GM12878 (cell line): Measurements from ENCODE around the gene SRF. TPM values are rescaled to one million over a fixed set of nuclear protein-coding genes. Genes with fewer than 3 reads are reported as not detected.

Experiments used
- ATAC-seq: fragments of 200-7000 bp; cut with Tn5 transposase; 3 replicates; pipeline ENCODE4 v1.9.1; 2020; ENCODE audit warnings: mild to moderate bottlenecking, moderate library complexity
- BruUV-seq: library from RNA; stranded (reverse); fragments of 400-500 nt; replicated peaks from 2 replicates; lab custom pipeline; 2021; lab: Mats Ljungman, UMichigan
- CTCF ChIA-PET: fragments of 300-600 bp; sonication (Branson Sonifier 250); formaldehyde crosslinking; extraction: SDS; loops from one replicate; lab custom pipeline; 2021; ENCODE audit warnings: inconsistent platforms; lab: Yijun Ruan, JAX
- POLR2A ChIA-PET: fragments of 350-600 bp; formaldehyde crosslinking; extraction: SDS; loops from one replicate; lab custom pipeline; 2021; ENCODE audit warnings: inconsistent platforms; lab: Charles Lee
- RAD21 ChIA-PET: fragments of 300-600 bp; sonication (Branson Sonifier 250); formaldehyde crosslinking; loops from one replicate; lab custom pipeline; 2023; ENCODE audit warnings: antibody characterized with exemption; ENCODE audit not compliant: unreplicated experiment; lab: Charles Lee
- SMC1A ChIA-PET: fragments of 300-600 bp; sonication (Branson Sonifier 250); formaldehyde crosslinking; loops from one replicate; lab custom pipeline; 2023; ENCODE audit not compliant: unreplicated experiment, uncharacterized antibody; lab: Charles Lee
- DNase-seq: peaks from one replicate; pipeline ENCODE4 v3.0.0-alpha.2; 2011; ENCODE audit warnings: low read depth, low spot score
- FAIRE-seq: peaks from 3 replicates; lab custom pipeline; 2011; peaks lifted over from hg19 to GRCh38; lab: Jason Lieb, UNC
- H2AFZ ChIP-seq: 2 replicates; pipeline ENCODE4 v1.6.0; 2011; ENCODE audit warnings: low read depth, low read length, control low read depth; ENCODE audit not compliant: control insufficient read depth
- H3K27ac ChIP-seq: 2 replicates; pipeline ENCODE4 v1.5.1; 2011; ENCODE audit warnings: control low read depth; ENCODE audit not compliant: control insufficient read depth, insufficient read depth
- H3K27me3 ChIP-seq, 2 experiments: replicated peaks in 1 of 2; 2 replicates each; pipeline versions ENCODE4 v1.6.0 to v1.6.1; 2011; ENCODE audit warnings: low read length in 1 of 2; ENCODE audit not compliant: control insufficient read depth in 2 of 2, insufficient read depth in 2 of 2
- H3K36me3 ChIP-seq, 2 experiments: 2 replicates each; pipeline ENCODE4 v1.5.1; 2011; ENCODE audit warnings: low read length in 1 of 2; ENCODE audit not compliant: control insufficient read depth in 2 of 2, insufficient read depth in 2 of 2
- H3K4me1 ChIP-seq: 2 replicates; pipeline ENCODE4 v1.6.1; 2011; ENCODE audit warnings: mild to moderate bottlenecking, low read length, moderate library complexity, mixed read lengths; ENCODE audit not compliant: control insufficient read depth, insufficient read depth
- H3K4me2 ChIP-seq: 2 replicates; pipeline ENCODE4 v1.6.0; 2011; ENCODE audit warnings: control low read depth; ENCODE audit not compliant: control insufficient read depth, insufficient read depth
- H3K4me3 ChIP-seq: fragments of 200-600 bp; sonication (generic); 2 replicates; pipeline ENCODE4 v1.5.1; 2016
- H3K79me2 ChIP-seq: 2 replicates; pipeline ENCODE4 v1.6.0; 2011; ENCODE audit warnings: low read length; ENCODE audit not compliant: control insufficient read depth, insufficient read depth
- H3K9ac ChIP-seq: 2 replicates; pipeline ENCODE4 v1.8.0; 2011; ENCODE audit warnings: low read length, control low read depth, mixed read lengths; ENCODE audit not compliant: control insufficient read depth, insufficient read depth
- H3K9me3 ChIP-seq: replicated peaks from 3 replicates; pipeline ENCODE4 v1.5.1; 2011; ENCODE audit warnings: mild to moderate bottlenecking, low read length; ENCODE audit not compliant: control insufficient read depth, insufficient read depth
- H4K20me1 ChIP-seq: 2 replicates; pipeline ENCODE4 v1.6.0; 2011; ENCODE audit not compliant: control insufficient read depth, insufficient read depth
- BHLHE40 ChIP-seq, 2 experiments: fragments of 450-650 bp in 1 of 2; IDR thresholded peaks; 2 replicates each; pipeline ENCODE4 v1.6.1; 2011 to 2017; ENCODE audit warnings: low read depth in 2 of 2, borderline replicate concordance in 1 of 2, improper control_type of control experiment in 1 of 2, low read length in 1 of 2, mild to moderate bottlenecking in 1 of 2
- CBFB ChIP-seq: IDR thresholded peaks from 2 replicates; pipeline ENCODE4 v1.6.1; 2016; ENCODE audit warnings: antibody characterized with exemption, low read depth
- DPF2 ChIP-seq: fragments of 450-650 bp; IDR thresholded peaks from 2 replicates; pipeline ENCODE4 v1.6.1; 2017; ENCODE audit warnings: mild to moderate bottlenecking
- NFXL1 ChIP-seq: fragments of 450-650 bp; IDR thresholded peaks from 2 replicates; pipeline ENCODE4 v1.6.1; 2017; ENCODE audit warnings: antibody characterized with exemption, mild to moderate bottlenecking, borderline replicate concordance
- NRF1 ChIP-seq: conservative IDR thresholded peaks from 2 replicates; pipeline ENCODE4 v1.6.1; 2011; ENCODE audit warnings: mild to moderate bottlenecking, low read depth, low read length, improper control_type of control experiment
- SMAD1 ChIP-seq: fragments of 450-650 bp; IDR thresholded peaks from 2 replicates; pipeline ENCODE4 v1.6.1; 2018; ENCODE audit warnings: mild to moderate bottlenecking, low read depth; ENCODE audit not compliant: partially characterized antibody
- STAT3 ChIP-seq: IDR thresholded peaks from 2 replicates; pipeline ENCODE4 v1.6.1; 2011; ENCODE audit warnings: low read depth, low read length, improper control_type of control experiment
- WRNIP1 ChIP-seq: IDR thresholded peaks from 2 replicates; pipeline ENCODE4 v1.6.1; 2011; ENCODE audit warnings: low read depth, low read length, improper control_type of control experiment, borderline replicate concordance
- YY1 ChIP-seq: IDR thresholded peaks from 2 replicates; pipeline ENCODE4 v1.6.1; 2011; ENCODE audit warnings: low read depth, mild to moderate bottlenecking, low read length
- WGBS: methylation state at CpG from one replicate; pipeline ENCODE4 v1.1.6; 2016; ENCODE audit warnings: low lambda C conversion rate; ENCODE audit not compliant: insufficient replicate concordance, insufficient coverage; ENCODE audit errors: missing lambda C conversion rate; 5-methylcytosine and 5-hydroxymethylcytosine counted together
- in situ Hi-C: fragments of 300-500 bp; cut with MboI; formaldehyde crosslinking; loops from 9 replicates; pipeline ENCODE4 v1.14.3; 2018; ENCODE audit warnings: mixed read lengths
- intact Hi-C: fragments of 100-400 bp; cut with micrococcal nuclease; formaldehyde crosslinking; loops from one replicate; pipeline ENCODE4 v1.14.2; 2022; ENCODE audit not compliant: unreplicated experiment
- polyA plus RNA-seq, 11 experiments: library from polyadenylated mRNA; depleted of rRNA in 4 of 11; unstranded in 6 of 11; stranded (reverse) in 5 of 11; fragments of >200 nt; fragmentation: Nextera tagmentation in 4 of 11; fragmentation: Illumina TruSeq in 1 of 11; extraction: Ambion mirVana in 4 of 11; extraction: Trizol in 1 of 11; gene quantifications; 1 replicate in 1 of 11; 2 replicates in 10 of 11; pipeline versions ENCODE4 v1.2.1 to v1.2.3, GENCODE V29; 2011 to 2016; ENCODE audit warnings: inconsistent platforms in 2 of 11, missing spikeins in 2 of 11, low read depth in 1 of 11
- total RNA-seq, 4 experiments: library from RNA; depleted of rRNA in 3 of 4; stranded (reverse); fragments of >200 nt in 3 of 4; fragmentation: Illumina TruSeq in 1 of 4; extraction: Trizol in 1 of 4; gene quantifications; 2 replicates each; pipeline versions ENCODE4 v1.2.1 to v1.2.3, GENCODE V29; 2013 to 2021

SRF gene
- total and polyA plus RNA-seq, 10 of the 15 experiments (the other 5 are each of a cell fraction or from before 2014, with no cell fraction given): 2.3 to 56.3 (median 28.2) TPM

- H3K79me2 ChIP-seq: peaks cover 11% of the 10 kb centered on the region
- CTCF ChIA-PET: no interaction called here
- H4K20me1 ChIP-seq: no peaks in the 10 kb centered on the region
- no TSS peak for BruUV-seq
- no peak overlapping the region for H2AFZ ChIP-seq
- intact Hi-C loops (no loop called here), in situ Hi-C loops (no loop called here)
- H3K4me2 ChIP-seq: no peak overlapping the region
- peaks cover 13% of the 10 kb centered on the region for H3K4me1 ChIP-seq
- H3K27me3 ChIP-seq: no peaks in the 10 kb centered on the region
- SMC1A ChIA-PET: no interaction called here
- no peak overlapping the region for H3K4me3 ChIP-seq
- H3K27ac ChIP-seq: no peak overlapping the region
- 94% methylated on average over 21 of the region's 21 CpGs for WGBS
- H3K9ac ChIP-seq: no peak overlapping the region
- RAD21 ChIA-PET: no interaction called here
- no peaks in the 10 kb centered on the region; the same call in 2 of the 3 replicates for H3K9me3 ChIP-seq
- POLR2A ChIA-PET: interaction anchor here (1.1 kb wide), 1 partner anchor 9 kb away, joined by 3 read pairs; no protein-coding TSS in a partner anchor
- no peak for ATAC-seq
- DNase-seq: no peak
- H3K36me3 ChIP-seq: peaks cover 2 to 8% of the 10 kb centered on the region in 2 experiments; a peak in 3 of 4 replicates
- no peak for TF ChIP-seq WRNIP1
- TF ChIP-seq YY1: no peak
- TF ChIP-seq, all 136 proteins: peak for 0
- FAIRE-seq: no peak
These were observed 13.4 kb downstream of the SRF start for GRCh38 chr6:43184268-43184985.

- POLR2A ChIA-PET: interaction anchor here (0.6 to 1.1 kb wide), 2 partner anchors 9 to 10 kb away, joined by 3 read pairs; no protein-coding TSS in a partner anchor
- H3K4me3 ChIP-seq: no peak overlapping the region
These were observed 14.4 kb downstream of the SRF start for GRCh38 chr6:43185391-43185985.

More at GRCh38 chr6:43185391-43185985, 14.4 kb downstream of the SRF start:
- no TSS peak for BruUV-seq
- TF ChIP-seq DPF2 (no peak), STAT3 (no peak), SMAD1 (no peak), CBFB (no peak), NRF1 (no peak), NFXL1 (no peak), BHLHE40 (IDR thresholded peaks at IDR 0.05; ENCODE audit: borderline replicate concordance in 1 of 2, low read depth in 2 of 2, low read length in 1 of 2) (no peak)
- ChIA-PET SMC1A (no interaction called here), RAD21 (no interaction called here), CTCF (no interaction called here)
- intact Hi-C loops (no loop called here), in situ Hi-C loops (no loop called here)
- no peaks in the 10 kb centered on the region for H4K20me1 ChIP-seq
- H3K4me1 ChIP-seq: peaks cover 13% of the 10 kb centered on the region
- no peak for DNase-seq
- no peaks in the 10 kb centered on the region; the same call in 2 of the 3 replicates for H3K9me3 ChIP-seq
- H3K4me2 ChIP-seq: no peak overlapping the region
- H2AFZ ChIP-seq: no peak overlapping the region
- H3K9ac ChIP-seq: no peak overlapping the region
- H3K27ac ChIP-seq: no peak overlapping the region
- H3K27me3 ChIP-seq: no peaks in the 10 kb centered on the region
- ATAC-seq: no peak
- H3K36me3 ChIP-seq: peaks cover 0 to 6% of the 10 kb centered on the region in 2 experiments; a peak in 3 of 4 replicates
- 64% methylated on average over 5 of the region's 5 CpGs for WGBS
- no peak for FAIRE-seq
- H3K79me2 ChIP-seq: peaks cover 11% of the 10 kb centered on the region
